ENCODE data around the gene MINDY4.

- TF ChIP-seq REST (IDR thresholded peaks at IDR 0.05; ENCODE audit: low read depth) (no peak), FOXM1 (IDR thresholded peaks at IDR 0.05; ENCODE audit: borderline replicate concordance, low read depth) (no peak), EP300 (IDR thresholded peaks at IDR 0.05; ENCODE audit: borderline replicate concordance) (no peak), CREB1 (IDR thresholded peaks at IDR 0.05; ENCODE audit: low read depth) (no peak)
These were observed 74.4 kb downstream of the MINDY4 start for GRCh38 chr7:30845426-30846135.
